GM12878 (cell line): ENCODE measurements around the gene DSTYK.

Source experiments
- CEBPB ChIP-seq, 2 experiments: fragments of 150-350 bp in 1 of 2; IDR thresholded peaks; 2 replicates each; pipeline ENCODE4 v1.6.1; 2012 to 2014; ENCODE audit warnings: low read depth in 2 of 2, low read length in 2 of 2, borderline replicate concordance in 1 of 2, inconsistent platforms in 1 of 2
- CREB1 ChIP-seq: IDR thresholded peaks from 2 replicates; pipeline ENCODE4 v1.6.1; 2012; ENCODE audit warnings: low read depth, mild to moderate bottlenecking, inconsistent platforms
- EZH2 ChIP-seq: IDR thresholded peaks from 2 replicates; pipeline ENCODE4 v1.6.1; 2012; ENCODE audit warnings: low read depth, mild to moderate bottlenecking, control low read depth, inconsistent platforms, low read length, borderline replicate concordance; ENCODE audit not compliant: control insufficient read depth
- MXI1 ChIP-seq: fragments of 150-350 bp; IDR thresholded peaks from 2 replicates; pipeline ENCODE4 v1.6.1; 2011; ENCODE audit warnings: low read depth, mild to moderate bottlenecking, inconsistent platforms, low read length, improper control_type of control experiment
- POLR2AphosphoS2 ChIP-seq: IDR thresholded peaks from 2 replicates; pipeline ENCODE4 v1.6.1; 2011; ENCODE audit warnings: low read depth, mild to moderate bottlenecking, low read length, improper control_type of control experiment, moderate library complexity
- POLR2AphosphoS5 ChIP-seq: IDR thresholded peaks from 2 replicates; pipeline ENCODE4 v1.6.1; 2011; ENCODE audit warnings: mild to moderate bottlenecking, low read length, inconsistent platforms
- SMC3 ChIP-seq: IDR thresholded peaks from 2 replicates; pipeline ENCODE4 v1.6.1; 2011; ENCODE audit warnings: low read length, improper control_type of control experiment, borderline replicate concordance
- TAF1 ChIP-seq: IDR thresholded peaks from 2 replicates; pipeline ENCODE4 v1.6.1; 2011; ENCODE audit warnings: mild to moderate bottlenecking, low read depth, low read length, borderline replicate concordance
- TF ChIP-seq, protein P1 (sequence below), 3 experiments: IDR thresholded peaks in 2 of 3; conservative IDR thresholded peaks in 1 of 3; 2 replicates each; pipeline ENCODE4 v1.5.1; 2011; ENCODE audit warnings: low read depth in 3 of 3, low read length in 3 of 3, mild to moderate bottlenecking in 3 of 3, control low read depth in 2 of 3, moderate library complexity in 2 of 3, inconsistent platforms in 1 of 3, mixed read lengths in 1 of 3; ENCODE audit not compliant: control insufficient read depth in 2 of 3, insufficient read depth in 1 of 3; ENCODE audit errors: extremely low read depth in 1 of 3
- TF ChIP-seq, protein P2 (sequence below): IDR thresholded peaks from 2 replicates; pipeline ENCODE4 v1.6.1; 2011; ENCODE audit warnings: borderline replicate concordance, low read depth, mild to moderate bottlenecking, moderate library complexity, low read length; ENCODE audit not compliant: insufficient read depth, poor library complexity, severe bottlenecking

DNA sequence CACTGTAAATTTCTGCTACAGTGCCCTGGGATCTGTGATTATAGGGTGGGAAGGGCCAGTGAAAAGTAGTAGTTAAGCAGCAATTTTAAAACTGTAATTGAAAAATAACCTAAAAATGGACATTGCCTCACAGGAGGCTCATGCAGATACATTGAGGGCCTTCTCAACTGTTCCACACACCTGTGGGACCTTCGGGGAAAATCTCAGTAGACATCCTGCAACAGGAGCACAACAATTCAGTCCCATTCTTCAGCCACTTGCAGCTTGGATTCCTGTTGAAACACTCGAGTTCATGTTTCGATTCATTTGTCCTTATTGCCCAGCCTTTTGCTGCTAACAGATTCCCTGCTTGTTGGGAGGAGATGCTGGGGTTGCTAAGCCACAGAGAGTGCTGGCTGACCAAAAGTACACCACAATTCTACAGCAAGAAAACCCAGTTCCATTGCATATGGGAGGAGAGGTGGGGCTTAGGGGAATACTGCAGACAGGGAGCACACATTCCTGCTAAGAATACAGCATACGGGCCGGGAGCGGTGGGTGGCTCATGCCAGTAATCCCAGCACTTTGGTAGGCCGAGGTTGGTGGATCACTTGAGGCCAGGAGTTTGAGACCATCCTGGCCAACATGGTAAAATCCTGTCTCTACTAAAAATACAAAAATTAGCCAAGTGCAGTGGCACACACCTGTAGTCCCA is 20.8 kb upstream of the DSTYK start:
- TF ChIP-seq EZH2 (no peak), CEBPB (IDR thresholded peaks at IDR 0.05; ENCODE audit: borderline replicate concordance in 1 of 2, low read depth in 2 of 2, low read length in 2 of 2) (no peak), POLR2AphosphoS5 (no peak), MXI1 (no peak), POLR2AphosphoS2 (no peak), SMC3 (no peak), TAF1 (no peak), CREB1 (no peak)
- TF ChIP-seq, protein P1, sequence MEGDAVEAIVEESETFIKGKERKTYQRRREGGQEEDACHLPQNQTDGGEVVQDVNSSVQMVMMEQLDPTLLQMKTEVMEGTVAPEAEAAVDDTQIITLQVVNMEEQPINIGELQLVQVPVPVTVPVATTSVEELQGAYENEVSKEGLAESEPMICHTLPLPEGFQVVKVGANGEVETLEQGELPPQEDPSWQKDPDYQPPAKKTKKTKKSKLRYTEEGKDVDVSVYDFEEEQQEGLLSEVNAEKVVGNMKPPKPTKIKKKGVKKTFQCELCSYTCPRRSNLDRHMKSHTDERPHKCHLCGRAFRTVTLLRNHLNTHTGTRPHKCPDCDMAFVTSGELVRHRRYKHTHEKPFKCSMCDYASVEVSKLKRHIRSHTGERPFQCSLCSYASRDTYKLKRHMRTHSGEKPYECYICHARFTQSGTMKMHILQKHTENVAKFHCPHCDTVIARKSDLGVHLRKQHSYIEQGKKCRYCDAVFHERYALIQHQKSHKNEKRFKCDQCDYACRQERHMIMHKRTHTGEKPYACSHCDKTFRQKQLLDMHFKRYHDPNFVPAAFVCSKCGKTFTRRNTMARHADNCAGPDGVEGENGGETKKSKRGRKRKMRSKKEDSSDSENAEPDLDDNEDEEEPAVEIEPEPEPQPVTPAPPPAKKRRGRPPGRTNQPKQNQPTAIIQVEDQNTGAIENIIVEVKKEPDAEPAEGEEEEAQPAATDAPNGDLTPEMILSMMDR (IDR thresholded peaks at IDR 0.05 in 2 of 3, conservative IDR thresholded peaks at IDR 0.05 in 1 of 3; ENCODE audit: control insufficient read depth in 2 of 3, extremely low read depth in 1 of 3, insufficient read depth in 1 of 3, low read depth in 3 of 3, low read length in 3 of 3): no peak
- TF ChIP-seq, protein P2, sequence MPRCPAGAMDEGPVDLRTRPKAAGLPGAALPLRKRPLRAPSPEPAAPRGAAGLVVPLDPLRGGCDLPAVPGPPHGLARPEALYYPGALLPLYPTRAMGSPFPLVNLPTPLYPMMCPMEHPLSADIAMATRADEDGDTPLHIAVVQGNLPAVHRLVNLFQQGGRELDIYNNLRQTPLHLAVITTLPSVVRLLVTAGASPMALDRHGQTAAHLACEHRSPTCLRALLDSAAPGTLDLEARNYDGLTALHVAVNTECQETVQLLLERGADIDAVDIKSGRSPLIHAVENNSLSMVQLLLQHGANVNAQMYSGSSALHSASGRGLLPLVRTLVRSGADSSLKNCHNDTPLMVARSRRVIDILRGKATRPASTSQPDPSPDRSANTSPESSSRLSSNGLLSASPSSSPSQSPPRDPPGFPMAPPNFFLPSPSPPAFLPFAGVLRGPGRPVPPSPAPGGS: no peak
